Measurements from ENCODE around the gene ITIH3.

- TF ChIP-seq MAX (CRISPR knock-in tag; IDR thresholded peaks at IDR 0.05) = no peak
- no peak for TF ChIP-seq CTCF (IDR thresholded peaks at IDR 0.05)
- TF ChIP-seq PRDM15 (CRISPR knock-in tag; IDR thresholded peaks at IDR 0.05) = no peak
- no peak for TF ChIP-seq E2F4 (CRISPR knock-in tag; IDR thresholded peaks at IDR 0.05; ENCODE audit: borderline replicate concordance, low read depth)
- TF ChIP-seq RELA (CRISPR knock-in tag; IDR thresholded peaks at IDR 0.05; ENCODE audit: borderline replicate concordance) = no peak
- no peak for TF ChIP-seq SMAD3 (CRISPR knock-in tag; IDR thresholded peaks at IDR 0.05; ENCODE audit: borderline replicate concordance)
- TF ChIP-seq NR1H2 (CRISPR knock-in tag; IDR thresholded peaks at IDR 0.05) = no peak
Measured at GRCh38 chr3:52817221-52817620, 22.6 kb downstream of the ITIH3 start.

All from WTC11 (cell line).